ENCODE data around the gene KCNJ1. TPM values are rescaled to one million over a fixed set of nuclear protein-coding genes. Genes with fewer than 3 reads are reported as not detected.

The KCNJ1 gene
- total RNA-seq, 2 donors from 2014 or later = not detected

DNA sequence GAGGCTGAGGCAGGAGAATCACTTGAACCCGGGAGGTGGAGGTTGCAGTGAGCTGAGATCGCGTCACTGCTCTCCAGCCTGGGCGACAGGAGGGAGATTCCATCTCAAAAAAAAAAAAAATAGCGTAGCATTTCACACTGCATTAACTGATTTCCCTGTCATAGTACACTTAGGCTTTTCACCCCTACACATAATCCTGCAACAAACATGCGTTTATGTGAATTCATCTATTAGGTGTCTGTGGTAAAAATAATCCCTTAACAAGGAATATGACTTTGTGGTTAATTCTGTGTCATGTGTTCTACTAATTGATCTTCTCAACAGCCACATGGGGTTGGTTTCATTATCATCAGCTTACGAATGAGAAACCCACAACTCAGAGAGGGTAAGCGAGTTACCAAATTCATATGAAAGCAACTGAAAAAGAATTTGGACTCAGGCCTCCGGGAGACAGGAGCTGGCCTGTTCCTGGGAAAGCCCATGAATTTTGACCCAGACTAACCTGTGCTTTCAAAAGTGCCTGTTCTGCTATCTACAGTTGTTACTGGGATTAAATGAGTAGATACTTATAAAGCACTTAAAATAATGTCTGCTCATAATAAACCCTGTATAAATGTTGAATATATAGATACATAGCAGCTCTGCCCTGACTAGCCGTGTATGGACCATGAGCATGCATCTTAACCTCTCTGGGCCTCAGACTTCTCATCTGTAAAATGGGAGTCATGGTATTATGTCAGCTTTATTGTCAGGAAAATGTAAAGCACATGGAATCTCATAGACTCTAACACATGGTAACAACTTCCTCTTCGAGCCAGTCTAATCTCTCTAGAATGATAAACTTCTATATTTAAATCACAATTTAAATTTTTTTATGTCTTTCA is 36.6 kb downstream of the KCNJ1 start:
- peak; percentile 22 for ATAC-seq
- TF ChIP-seq, protein P1, sequence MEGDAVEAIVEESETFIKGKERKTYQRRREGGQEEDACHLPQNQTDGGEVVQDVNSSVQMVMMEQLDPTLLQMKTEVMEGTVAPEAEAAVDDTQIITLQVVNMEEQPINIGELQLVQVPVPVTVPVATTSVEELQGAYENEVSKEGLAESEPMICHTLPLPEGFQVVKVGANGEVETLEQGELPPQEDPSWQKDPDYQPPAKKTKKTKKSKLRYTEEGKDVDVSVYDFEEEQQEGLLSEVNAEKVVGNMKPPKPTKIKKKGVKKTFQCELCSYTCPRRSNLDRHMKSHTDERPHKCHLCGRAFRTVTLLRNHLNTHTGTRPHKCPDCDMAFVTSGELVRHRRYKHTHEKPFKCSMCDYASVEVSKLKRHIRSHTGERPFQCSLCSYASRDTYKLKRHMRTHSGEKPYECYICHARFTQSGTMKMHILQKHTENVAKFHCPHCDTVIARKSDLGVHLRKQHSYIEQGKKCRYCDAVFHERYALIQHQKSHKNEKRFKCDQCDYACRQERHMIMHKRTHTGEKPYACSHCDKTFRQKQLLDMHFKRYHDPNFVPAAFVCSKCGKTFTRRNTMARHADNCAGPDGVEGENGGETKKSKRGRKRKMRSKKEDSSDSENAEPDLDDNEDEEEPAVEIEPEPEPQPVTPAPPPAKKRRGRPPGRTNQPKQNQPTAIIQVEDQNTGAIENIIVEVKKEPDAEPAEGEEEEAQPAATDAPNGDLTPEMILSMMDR (IDR thresholded peaks at IDR 0.05) = no peak
- no peak for TF ChIP-seq POLR2A (IDR thresholded peaks at IDR 0.05)
- Histone ChIP-seq H3K27ac (peak overlapping the region in 2 of 4 donors; percentile 26 to 66), H3K4me3 (no peak overlapping the region), H3K36me3 (replicated peaks in 1 of 2; ENCODE audit: insufficient read depth in 1 of 2, low read depth in 2 of 2) (no peaks in the 10 kb centered on the region), H3K9me3 (no peaks in the 10 kb centered on the region), H3K27me3 (no peaks in the 10 kb centered on the region), H3K4me1 (peaks cover 16% of the 10 kb centered on the region)
- intact Hi-C loops (cut with DNase I) = no loop called here
- whole genome bisulfite sequencing, 2 donors = 71 to 84% methylated on average over 11 of the region's 11 CpGs
- DNase-seq = no peak

GRCh38 chr11:128828350-128828749 is 38.7 kb downstream of the KCNJ1 start:
- Histone ChIP-seq H3K27me3 (no peaks in the 10 kb centered on the region), H3K36me3 (replicated peaks in 1 of 2; ENCODE audit: insufficient read depth in 1 of 2, low read depth in 2 of 2) (no peaks in the 10 kb centered on the region), H3K9me3 (no peaks in the 10 kb centered on the region), H3K27ac (no peak overlapping the region), H3K4me3 (no peak overlapping the region), H3K4me1 (peaks cover 15% of the 10 kb centered on the region)
- intact Hi-C loops (cut with DNase I) = loop anchor here (10.0 kb wide), 3 partner anchors 194 to 654 kb away; no protein-coding TSS in a partner anchor
- DNase-seq (no peak), ATAC-seq (no peak)
- WGBS, 2 donors = 71 to 89% methylated on average over 1 to 4 of the region's 4 CpGs
- TF ChIP-seq, protein P1 (IDR thresholded peaks at IDR 0.05) = no peak
- no peak for TF ChIP-seq POLR2A (IDR thresholded peaks at IDR 0.05)

- 79 to 90% methylated on average over 7 of the region's 7 CpGs for WGBS, 2 donors
- Histone ChIP-seq H3K27ac (no peak overlapping the region), H3K4me3 (no peak overlapping the region), H3K4me1 (peaks cover 15% of the 10 kb centered on the region), H3K36me3 (replicated peaks in 1 of 2; ENCODE audit: insufficient read depth in 1 of 2, low read depth in 2 of 2) (no peaks in the 10 kb centered on the region), H3K27me3 (no peaks in the 10 kb centered on the region), H3K9me3 (no peaks in the 10 kb centered on the region)
- intact Hi-C loops (cut with DNase I) = loop anchor here (10.0 kb wide), 3 partner anchors 193 to 653 kb away; no protein-coding TSS in a partner anchor
- TF ChIP-seq, protein P1 (IDR thresholded peaks at IDR 0.05) = no peak
- no peak for TF ChIP-seq POLR2A (IDR thresholded peaks at IDR 0.05)
- ATAC-seq = no peak
- no peak for DNase-seq
These were observed 39.8 kb downstream of the KCNJ1 start for GRCh38 chr11:128827191-128827893.

- intact Hi-C loops (cut with DNase I) = loop anchor here (10.0 kb wide), 3 partner anchors 190 to 650 kb away; no protein-coding TSS in a partner anchor
- Histone ChIP-seq H3K36me3 (replicated peaks in 1 of 2; ENCODE audit: insufficient read depth in 1 of 2, low read depth in 2 of 2) (no peaks in the 10 kb centered on the region), H3K4me3 (no peak overlapping the region), H3K27ac (no peak overlapping the region), H3K4me1 (peaks cover 3% of the 10 kb centered on the region), H3K9me3 (no peaks in the 10 kb centered on the region), H3K27me3 (no peaks in the 10 kb centered on the region)
- DNase-seq (no peak), ATAC-seq (no peak)
- TF ChIP-seq, protein P1 (IDR thresholded peaks at IDR 0.05) = no peak
- TF ChIP-seq POLR2A (IDR thresholded peaks at IDR 0.05) = no peak
- 88 to 91% methylated on average over 20 of the region's 20 CpGs for WGBS, 2 donors
These were observed 41.9 kb downstream of the KCNJ1 start for GRCh38 chr11:128825050-128825784.
